Skeletal muscle tissue (tissue), 4 donors: ENCODE results near the gene APOBEC3G. TPM values are rescaled to one million over a fixed set of nuclear protein-coding genes. Genes with fewer than 3 reads are reported as not detected.

Experiments used
- H3K27ac ChIP-seq: one replicate; pipeline ENCODE4 v1.7.0; 2013; ENCODE audit warnings: mild to moderate bottlenecking, low read depth, low read length, inconsistent platforms
- H3K27me3 ChIP-seq, 3 donors: one replicate each; pipeline ENCODE4 v1.7.0; 2013; ENCODE audit warnings: low read length in 3 of 3; ENCODE audit not compliant: control insufficient read depth in 3 of 3, insufficient read depth in 3 of 3
- H3K36me3 ChIP-seq, 3 donors: one replicate each; pipeline ENCODE4 v1.7.0; 2013; ENCODE audit warnings: low read length in 3 of 3; ENCODE audit not compliant: control insufficient read depth in 3 of 3, insufficient read depth in 3 of 3
- H3K4me1 ChIP-seq, 3 donors: one replicate each; pipeline ENCODE4 v1.7.0; 2013; ENCODE audit warnings: low read length in 3 of 3, mild to moderate bottlenecking in 3 of 3; ENCODE audit not compliant: control insufficient read depth in 3 of 3, insufficient read depth in 3 of 3
- H3K4me3 ChIP-seq, 3 donors: one replicate each; pipeline ENCODE4 v1.7.0; 2013; ENCODE audit warnings: low read length in 3 of 3
- H3K9ac ChIP-seq, 3 donors: one replicate each; pipeline ENCODE4 v1.7.0; 2013; ENCODE audit warnings: low read length in 3 of 3, mild to moderate bottlenecking in 3 of 3, moderate library complexity in 2 of 3, low read depth in 1 of 3
- H3K9me3 ChIP-seq, 3 donors: one replicate each; pipeline ENCODE4 v1.7.0; 2013; ENCODE audit warnings: low read length in 3 of 3; ENCODE audit not compliant: control insufficient read depth in 3 of 3
- total RNA-seq: library from RNA; depleted of rRNA; stranded (reverse); fragments of >200 nt; gene quantifications from one replicate; pipeline ENCODE4 v1.2.3, GENCODE V29; 2014
- donor health status: Osteomylitis.

APOBEC3G gene
- total RNA-seq, 1 donor from 2014 or later, result 6.3 TPM

GRCh38 chr22:39120983-39121382 is 43.9 kb downstream of the APOBEC3G start:
- Histone ChIP-seq H3K4me3 (no peak overlapping the region), H3K9me3 (no peaks in the 10 kb centered on the region), H3K27ac (no peak overlapping the region), H3K27me3 (peaks cover under 1 to 20% (median 3%) of the 10 kb centered on the region in 3 donors), H3K36me3 (no peaks in the 10 kb centered on the region), H3K4me1 (no peaks in the 10 kb centered on the region), H3K9ac (no peak overlapping the region)

GRCh38 chr22:39122772-39123470 is 45.8 kb downstream of the APOBEC3G start:
- Histone ChIP-seq H3K27ac (no peak overlapping the region), H3K27me3 (peaks cover 0 to 11% (median 5%) of the 10 kb centered on the region in 3 donors), H3K9ac (no peak overlapping the region), H3K4me3 (no peak overlapping the region), H3K4me1 (no peaks in the 10 kb centered on the region), H3K9me3 (no peaks in the 10 kb centered on the region), H3K36me3 (no peaks in the 10 kb centered on the region)

- Histone ChIP-seq H3K4me1 (no peaks in the 10 kb centered on the region), H3K9me3 (no peaks in the 10 kb centered on the region), H3K27ac (no peak overlapping the region), H3K9ac (no peak overlapping the region), H3K36me3 (peaks cover 0 to 4% (median 3%) of the 10 kb centered on the region in 3 donors), H3K4me3 (no peak overlapping the region), H3K27me3 (peaks cover 0 to 4% (median 2%) of the 10 kb centered on the region in 3 donors)
Observed at GRCh38 chr22:39123751-39124581, 46.9 kb downstream of the APOBEC3G start.

- H3K36me3 ChIP-seq, result peaks cover 7 to 13% (median 9%) of the 10 kb centered on the region in 3 donors
- H3K27ac ChIP-seq, result no peak overlapping the region
- H3K27me3 ChIP-seq, result peaks cover 0 to 4% (median 2%) of the 10 kb centered on the region in 3 donors
- H3K9me3 ChIP-seq, result no peaks in the 10 kb centered on the region
- no peaks in the 10 kb centered on the region for H3K4me1 ChIP-seq
- no peak overlapping the region for H3K9ac ChIP-seq
- H3K4me3 ChIP-seq, result no peak overlapping the region
Observed at GRCh38 chr22:39125622-39126021, 48.5 kb downstream of the APOBEC3G start.

GRCh38 chr22:39128508-39128907 is 51.4 kb downstream of the APOBEC3G start:
- Histone ChIP-seq H3K27ac (no peak overlapping the region), H3K9ac (no peak overlapping the region), H3K9me3 (no peaks in the 10 kb centered on the region), H3K4me3 (no peak overlapping the region), H3K36me3 (peaks cover 23 to 31% (median 25%) of the 10 kb centered on the region in 3 donors), H3K4me1 (peaks cover 0 to 7% (median 0%) of the 10 kb centered on the region in 3 donors), H3K27me3 (peaks cover 0 to 2% (median 0%) of the 10 kb centered on the region in 3 donors)

- Histone ChIP-seq H3K36me3 (peaks cover 25 to 35% (median 29%) of the 10 kb centered on the region in 3 donors), H3K27me3 (peaks cover 0 to 2% (median 0%) of the 10 kb centered on the region in 3 donors), H3K9me3 (no peaks in the 10 kb centered on the region), H3K27ac (no peak overlapping the region), H3K4me1 (peaks cover 0 to 7% (median 0%) of the 10 kb centered on the region in 3 donors), H3K4me3 (no peak overlapping the region), H3K9ac (no peak overlapping the region)
Observed at GRCh38 chr22:39129081-39129480, 52.0 kb downstream of the APOBEC3G start.

GRCh38 chr22:39129746-39130145 is 52.7 kb downstream of the APOBEC3G start:
- peak overlapping the region in 1 of 3 donors; percentile 29 for H3K4me3 ChIP-seq
- H3K36me3 ChIP-seq, result peaks cover 27 to 38% (median 31%) of the 10 kb centered on the region in 3 donors
- H3K9ac ChIP-seq, result no peak overlapping the region
- H3K9me3 ChIP-seq, result no peaks in the 10 kb centered on the region
- peaks cover 0 to 7% (median 0%) of the 10 kb centered on the region in 3 donors for H3K4me1 ChIP-seq
- peaks cover 0 to 2% (median 0%) of the 10 kb centered on the region in 3 donors for H3K27me3 ChIP-seq
- no peak overlapping the region for H3K27ac ChIP-seq

GRCh38 chr22:39130152-39130704 is 53.2 kb downstream of the APOBEC3G start:
- Histone ChIP-seq H3K9me3 (no peaks in the 10 kb centered on the region), H3K36me3 (peaks cover 27 to 38% (median 31%) of the 10 kb centered on the region in 3 donors), H3K9ac (no peak overlapping the region), H3K27ac (no peak overlapping the region), H3K4me3 (no peak overlapping the region), H3K4me1 (peaks cover 0 to 7% (median 0%) of the 10 kb centered on the region in 3 donors), H3K27me3 (peaks cover 0 to 2% (median 0%) of the 10 kb centered on the region in 3 donors)

- H3K4me3 ChIP-seq, result no peak overlapping the region
- H3K4me1 ChIP-seq, result peaks cover 0 to 7% (median 0%) of the 10 kb centered on the region in 3 donors
- H3K27ac ChIP-seq, result no peak overlapping the region
- peaks cover 0 to 2% (median 0%) of the 10 kb centered on the region in 3 donors for H3K27me3 ChIP-seq
- H3K9me3 ChIP-seq, result no peaks in the 10 kb centered on the region
- H3K9ac ChIP-seq, result no peak overlapping the region
- H3K36me3 ChIP-seq, result peaks cover 28 to 38% (median 31%) of the 10 kb centered on the region in 3 donors
Observed at GRCh38 chr22:39130892-39131855, 54.1 kb downstream of the APOBEC3G start.
